Ishikawa (cell line): ENCODE data around the gene PREX1.

Experiments used
- EP300 ChIP-seq: IDR thresholded peaks from 2 replicates; pipeline ENCODE4 v1.6.1; 2012; ENCODE audit warnings: borderline replicate concordance
- REST ChIP-seq: IDR thresholded peaks from 2 replicates; pipeline ENCODE4 v1.6.1; 2012; ENCODE audit warnings: low read depth, mild to moderate bottlenecking
- TAF1 ChIP-seq: IDR thresholded peaks from 2 replicates; pipeline ENCODE4 v1.6.1; 2012; ENCODE audit warnings: low read depth, mild to moderate bottlenecking
- USF1 ChIP-seq: IDR thresholded peaks from 2 replicates; pipeline ENCODE4 v1.6.1; 2012
- ZBTB7A ChIP-seq: IDR thresholded peaks from 2 replicates; pipeline ENCODE4 v1.6.1; 2012; ENCODE audit warnings: low read depth

GRCh38 chr20:48759631-48760245 is 68.1 kb downstream of the PREX1 start:
- TF ChIP-seq EP300, result no peak
- TF ChIP-seq REST, result no peak
- TF ChIP-seq TAF1, result no peak
- no peak for TF ChIP-seq USF1
- no peak for TF ChIP-seq ZBTB7A
